Measurements from ENCODE around the gene ALDH1B1.

DNA sequence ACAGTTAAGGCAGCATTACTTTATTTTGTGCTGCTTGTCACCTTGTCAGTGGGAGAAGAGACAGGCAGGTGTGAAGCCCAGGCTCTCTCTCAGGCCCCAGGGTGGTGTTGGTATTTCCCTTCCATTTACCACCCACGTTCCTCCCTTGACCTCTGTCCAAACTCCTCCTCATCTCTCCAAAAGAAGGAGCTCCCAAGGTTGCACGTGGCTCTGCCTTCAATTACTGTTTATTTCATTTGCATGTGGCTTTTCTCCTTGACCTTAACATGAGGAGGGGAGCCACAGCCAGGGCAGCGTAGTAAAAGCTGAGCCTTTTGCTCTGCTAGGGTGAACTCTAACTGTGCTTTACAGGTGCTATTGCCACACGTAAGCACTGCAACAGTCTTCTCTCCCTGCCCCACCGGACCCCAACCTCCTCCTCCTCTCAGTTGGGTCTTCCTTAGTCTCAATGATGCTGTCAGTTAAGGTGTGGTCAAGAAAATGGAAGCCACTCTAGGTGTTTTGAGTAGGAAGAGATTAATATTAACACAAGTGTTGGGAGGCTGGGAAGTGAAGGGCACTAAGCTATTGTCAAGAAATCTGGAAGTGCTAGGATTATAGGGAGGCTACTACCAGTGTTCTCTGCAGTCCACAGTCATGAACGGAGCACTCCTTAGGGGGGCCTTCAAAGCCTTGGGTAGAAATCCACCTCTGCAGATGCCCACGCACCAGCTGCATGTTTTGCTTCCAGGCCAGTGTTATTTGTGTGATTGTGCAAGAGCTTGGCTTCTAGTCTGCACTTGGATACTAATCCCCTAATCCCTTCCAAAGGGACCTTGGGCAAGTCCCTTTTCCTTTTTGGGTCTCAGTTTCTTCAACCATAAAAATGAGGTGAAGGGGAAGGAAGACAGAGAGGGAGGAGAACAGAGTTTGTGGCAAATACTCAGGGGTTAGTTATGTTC, 3.9 kb upstream of the ALDH1B1 start:
- TF ChIP-seq CTCF (conservative IDR thresholded peaks at IDR 0.05; ENCODE audit: low read depth, low read length) (no peak), EZH2 (IDR thresholded peaks at IDR 0.05; ENCODE audit: low read length, unreplicated experiment) (no peak)

Data from PC-3 (cell line).